ENCODE results near the gene STK24.

STK24 gene

DNA sequence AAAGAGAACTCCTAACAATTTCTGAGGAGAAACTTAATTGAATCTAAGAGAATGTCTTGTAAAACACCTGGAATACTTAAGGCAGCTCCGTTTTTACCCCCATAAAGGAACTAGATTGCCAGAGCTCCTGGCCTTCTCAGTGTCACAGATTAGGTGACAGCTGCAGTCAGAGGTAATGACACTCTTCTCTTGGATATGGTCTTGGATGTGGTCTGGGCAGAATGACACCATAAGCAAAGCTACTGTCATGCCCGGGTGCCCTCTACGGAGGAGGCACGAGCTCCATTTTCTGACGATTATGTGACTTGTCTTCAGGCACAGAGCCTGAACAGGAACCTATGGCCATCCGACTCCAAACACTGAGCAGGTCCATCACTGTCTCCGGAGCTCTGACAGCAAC lies 46.7 kb downstream of the STK24 start:
- no peak for DNase-seq (ENCODE audit: low read depth)

DNA sequence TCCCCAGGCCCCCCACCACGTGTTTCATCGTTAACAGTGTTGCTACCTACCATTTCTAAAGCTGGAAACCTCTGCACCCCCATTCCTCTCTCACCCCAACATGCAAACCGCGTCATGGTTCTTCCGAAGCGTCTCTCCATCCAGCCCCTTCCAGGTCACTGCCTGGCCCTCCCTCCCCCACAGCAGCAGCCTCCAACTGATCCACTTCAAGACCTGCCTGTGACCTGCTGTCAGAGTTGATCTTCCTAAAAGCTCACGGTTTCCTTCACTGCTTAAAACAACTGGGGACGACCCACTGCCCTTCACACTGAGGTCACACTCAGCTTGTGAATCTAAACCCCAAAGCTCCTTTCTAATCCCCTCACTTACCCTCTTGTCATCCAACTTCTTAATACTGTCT lies 47.7 kb downstream of the STK24 start:
- no peak for DNase-seq (ENCODE audit: low read depth)

DNA sequence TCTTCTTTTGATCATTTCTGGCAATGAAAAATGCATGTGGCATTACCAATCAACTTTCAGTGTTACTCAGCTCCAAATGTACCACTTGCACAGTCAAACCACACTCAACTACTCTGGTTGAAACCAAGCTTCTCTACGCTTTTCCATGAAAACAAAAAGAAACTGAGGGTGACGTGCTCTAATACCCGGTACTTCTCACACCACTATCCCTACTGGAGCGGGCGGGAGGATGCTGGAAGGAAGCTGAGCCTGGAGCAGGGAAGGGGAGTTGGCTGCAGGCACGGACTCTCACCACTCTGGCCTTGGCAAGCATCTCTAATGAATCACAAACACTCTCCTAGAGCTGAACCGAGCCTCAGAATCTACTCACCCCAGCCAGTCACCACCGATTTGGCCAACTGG lies 48.2 kb downstream of the STK24 start:
- DNase-seq (ENCODE audit: low read depth): no peak

DNA sequence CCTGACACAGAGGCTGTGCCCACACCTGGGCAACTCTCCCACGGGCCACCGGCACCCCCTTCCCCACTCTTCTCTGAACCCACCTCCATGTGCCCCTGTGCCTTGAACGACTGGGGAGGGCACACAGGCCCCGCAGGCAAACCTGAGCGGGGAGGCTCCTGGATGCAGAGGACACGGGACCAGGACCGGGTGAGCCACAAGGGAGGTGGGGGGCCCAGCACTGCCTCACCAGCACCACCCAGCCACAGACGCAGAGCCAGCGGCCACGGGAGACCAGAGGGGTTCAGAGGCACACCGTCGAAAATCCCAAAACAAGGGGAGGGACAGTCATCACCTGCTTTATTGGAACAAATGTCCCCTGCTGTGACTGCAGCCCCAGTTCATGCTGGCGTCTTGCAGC lies 49.4 kb downstream of the STK24 start:
- no peak for DNase-seq (ENCODE audit: low read depth)

DNA sequence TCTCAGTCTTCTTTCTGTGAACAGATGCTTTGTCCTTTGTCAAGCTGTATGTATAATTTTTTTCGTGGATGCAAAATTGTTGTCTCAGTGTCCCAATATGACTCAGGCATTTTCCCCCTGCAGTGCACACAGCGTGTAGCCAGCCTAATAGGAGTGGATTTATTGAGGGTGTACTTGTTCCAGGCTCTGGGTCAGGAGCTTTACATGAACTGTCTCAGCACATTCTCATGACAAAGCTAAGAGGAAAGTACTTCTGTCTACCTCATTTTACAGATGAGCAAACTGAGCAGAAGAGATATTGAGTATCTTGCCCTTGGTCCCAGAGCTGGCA lies 50.8 kb downstream of the STK24 start:
- DNase-seq (ENCODE audit: low read depth): no peak

DNA sequence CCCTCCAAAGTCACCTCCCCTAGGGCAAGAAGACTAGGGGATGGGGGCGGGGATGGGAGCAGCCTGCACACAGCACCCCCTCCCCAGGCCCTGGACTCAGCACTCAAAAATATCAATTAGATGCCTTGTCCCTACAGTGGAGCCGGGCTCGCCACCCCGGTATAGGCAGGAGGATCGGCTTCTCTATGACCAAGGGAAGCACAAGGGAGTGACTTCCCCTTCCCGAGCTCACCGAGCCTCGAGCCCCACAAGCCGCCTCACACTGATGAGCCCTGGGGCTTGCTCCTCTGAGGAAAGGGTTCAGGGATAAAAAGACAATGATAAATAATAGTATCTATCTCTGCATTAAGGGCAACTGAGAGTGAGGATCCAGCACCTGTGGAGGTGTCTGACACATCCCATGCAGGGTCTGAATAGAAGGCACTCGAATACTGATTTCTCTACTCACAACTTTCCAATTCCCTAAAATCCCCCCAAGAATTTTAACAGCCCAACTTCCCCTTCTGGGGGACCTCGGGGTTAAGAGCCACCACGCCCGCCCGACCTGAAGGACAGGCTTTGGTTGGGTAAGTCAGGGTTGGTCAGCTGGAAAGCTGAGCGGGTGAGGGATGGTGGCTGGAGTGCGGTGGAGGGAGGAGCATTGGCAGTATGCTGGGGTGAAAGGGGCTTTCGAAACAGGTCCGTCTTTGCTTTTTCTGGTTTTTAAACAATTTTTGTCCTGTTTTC lies 51.3 kb downstream of the STK24 start:
- no peak for DNase-seq (ENCODE audit: low read depth)

DNA sequence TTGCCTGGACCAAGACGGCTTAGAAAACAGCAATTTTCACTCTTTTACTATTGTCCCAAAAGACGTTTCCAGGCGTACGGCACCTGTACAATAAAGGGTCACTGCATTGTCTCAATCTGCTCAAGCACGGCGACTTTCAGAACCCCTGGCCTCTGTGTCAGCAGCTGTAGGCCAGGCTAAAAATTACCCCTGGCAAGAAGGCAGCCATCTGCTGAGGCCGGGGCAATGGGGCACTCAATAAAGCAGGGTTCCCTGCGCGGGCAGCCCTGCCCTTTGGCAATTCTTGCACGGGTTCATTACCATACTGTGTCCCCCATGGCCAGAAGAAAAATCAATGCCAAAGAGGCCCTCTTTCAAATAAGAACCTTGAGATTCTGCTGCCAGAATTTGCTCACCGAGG lies 52.1 kb downstream of the STK24 start:
- no peak for DNase-seq (ENCODE audit: low read depth)

DNA sequence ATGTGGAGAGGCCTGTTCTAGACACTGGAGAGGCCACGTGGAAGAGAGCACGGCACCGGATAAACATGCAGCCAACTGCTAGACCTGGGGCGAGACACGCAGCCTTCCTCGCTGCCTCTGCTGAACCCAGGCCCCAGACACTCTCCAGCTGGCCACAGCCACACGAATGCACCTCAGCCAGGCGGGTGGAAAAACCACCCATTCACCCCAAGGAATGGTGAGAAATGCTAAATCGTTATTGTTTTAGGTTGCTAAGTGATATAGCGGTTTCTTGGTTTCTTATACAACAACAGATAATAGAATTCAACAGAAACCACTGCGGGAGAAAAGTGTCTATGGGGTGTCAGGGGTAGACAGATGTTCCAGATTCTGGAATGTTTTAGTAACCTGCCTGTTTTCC lies 52.5 kb downstream of the STK24 start:
- DNase-seq (ENCODE audit: low read depth): no peak

DNA sequence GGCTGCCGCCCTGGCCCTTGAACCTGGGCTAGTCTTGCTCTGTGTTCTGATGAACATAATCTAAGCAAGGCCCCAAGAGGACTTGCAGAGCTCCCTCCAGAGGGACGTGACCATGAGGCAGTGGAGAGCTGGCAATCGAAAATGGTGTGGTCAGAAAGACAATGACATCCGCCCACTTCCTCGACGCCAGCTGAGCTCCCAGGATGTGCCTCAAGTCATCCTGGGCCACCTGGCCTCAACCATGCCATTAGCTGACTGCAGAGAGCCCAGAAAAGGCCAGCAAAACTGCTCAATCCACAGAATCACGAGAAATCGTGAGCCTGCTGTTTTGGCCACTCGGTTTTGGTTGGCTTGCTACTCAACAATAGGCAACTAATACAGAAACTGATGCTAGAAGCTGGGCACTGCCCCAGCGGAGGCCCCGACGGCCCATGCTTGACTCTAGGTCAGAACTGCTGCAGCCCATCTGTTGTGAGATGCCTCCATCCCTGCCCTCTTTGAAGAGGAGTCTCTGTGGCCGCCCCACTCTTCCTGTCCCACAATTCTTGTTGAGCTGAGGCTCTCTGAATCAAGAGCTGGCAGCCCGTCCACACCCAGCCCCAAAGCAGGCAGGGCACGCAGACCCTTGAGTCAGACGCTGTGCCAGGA lies 53.3 kb downstream of the STK24 start:
- DNase-seq (ENCODE audit: low read depth): no peak

DNA sequence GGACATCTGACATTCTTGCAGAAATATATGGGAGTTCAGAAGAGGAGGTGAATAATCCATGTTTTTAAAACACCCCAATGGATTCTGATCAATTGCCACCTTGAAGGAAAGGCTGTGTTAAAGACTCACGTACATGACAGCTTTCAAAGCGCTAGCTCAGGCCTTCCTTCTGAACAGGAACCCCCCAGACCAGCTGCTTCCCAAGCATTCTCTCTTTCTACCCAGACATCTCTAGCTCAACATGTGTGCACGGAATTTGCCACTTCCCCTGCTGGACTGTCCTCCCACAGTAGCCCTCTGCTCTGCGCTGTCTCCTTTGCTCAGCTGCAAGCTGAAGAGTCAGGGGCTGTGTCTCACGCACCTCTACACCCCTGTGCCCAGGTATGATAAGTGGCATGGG lies 54.5 kb downstream of the STK24 start:
- no peak for DNase-seq (ENCODE audit: low read depth)

DNA sequence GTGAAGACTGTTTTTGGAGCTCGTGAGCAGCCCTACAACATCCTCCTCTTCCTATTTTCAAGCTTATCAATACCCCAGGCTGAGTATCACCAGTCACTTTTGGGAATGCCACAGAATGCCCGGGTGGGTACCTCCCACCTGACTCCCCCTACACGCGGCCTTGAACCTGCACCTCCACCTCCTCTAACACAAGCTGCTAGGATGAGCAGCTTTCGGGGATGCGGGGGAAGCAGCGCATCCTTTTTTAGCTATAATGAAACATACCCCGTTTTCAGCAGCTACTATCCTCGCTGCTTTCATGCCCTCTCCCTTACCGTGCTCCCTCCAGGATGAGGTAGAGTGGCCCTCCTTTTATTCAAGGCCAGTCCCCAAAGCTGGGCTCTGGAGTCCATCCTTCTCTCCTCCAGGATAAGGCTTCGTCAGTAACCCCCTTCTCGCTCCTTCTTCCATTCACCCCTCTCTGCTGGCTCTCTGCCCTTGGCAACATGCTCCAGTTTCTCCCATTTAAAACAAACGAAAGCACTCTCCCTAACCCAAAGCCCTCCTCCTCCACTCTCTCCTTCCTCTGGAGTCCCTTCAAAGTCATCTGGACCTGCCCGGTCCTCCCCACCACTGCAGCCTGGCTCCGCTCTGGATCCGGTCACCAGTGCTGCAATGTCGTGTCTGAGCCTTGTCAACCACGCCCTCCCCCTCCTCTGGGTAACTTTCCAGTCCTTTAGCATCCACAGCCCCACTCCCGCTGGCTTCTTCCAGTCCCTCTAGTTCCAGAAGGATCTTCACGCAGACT lies 55.3 kb downstream of the STK24 start:
- no peak for DNase-seq (ENCODE audit: low read depth)

DNA sequence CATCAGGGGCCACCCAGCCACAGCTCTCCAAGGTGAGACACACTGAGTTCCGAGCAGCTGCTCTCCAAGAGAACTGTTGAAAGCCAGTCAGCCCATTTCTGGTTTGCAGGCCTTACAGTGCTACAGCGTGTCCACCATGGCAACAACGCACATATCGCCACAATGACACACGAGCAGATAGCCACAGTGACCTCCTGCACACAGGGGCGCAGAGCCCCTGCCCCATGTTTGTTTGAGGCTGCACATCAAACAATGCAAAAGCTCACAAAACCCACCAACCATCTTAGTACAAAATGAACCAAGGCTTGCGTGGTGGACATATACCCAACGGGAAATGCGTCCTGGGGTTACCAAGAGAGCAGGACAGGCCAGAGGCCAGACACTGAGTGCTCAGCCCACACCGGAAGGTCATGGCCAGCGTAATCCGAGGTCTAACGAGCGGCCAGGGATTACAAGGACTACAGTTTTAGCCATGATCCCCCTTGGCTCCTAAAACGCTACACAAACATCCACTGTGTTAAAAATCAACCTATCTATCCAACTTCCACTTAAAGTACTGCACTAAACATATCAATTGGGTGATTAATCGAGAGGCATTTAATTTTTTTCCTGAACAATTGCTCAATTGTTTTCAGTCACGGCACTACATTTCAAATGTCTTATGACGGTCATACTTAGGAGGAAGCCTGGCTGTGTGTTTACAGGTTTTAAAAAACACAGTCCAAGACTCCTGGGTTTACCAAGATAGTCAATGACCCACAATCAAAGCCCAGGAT lies 56.0 kb downstream of the STK24 start:
- DNase-seq (ENCODE audit: low read depth): no peak

DNA sequence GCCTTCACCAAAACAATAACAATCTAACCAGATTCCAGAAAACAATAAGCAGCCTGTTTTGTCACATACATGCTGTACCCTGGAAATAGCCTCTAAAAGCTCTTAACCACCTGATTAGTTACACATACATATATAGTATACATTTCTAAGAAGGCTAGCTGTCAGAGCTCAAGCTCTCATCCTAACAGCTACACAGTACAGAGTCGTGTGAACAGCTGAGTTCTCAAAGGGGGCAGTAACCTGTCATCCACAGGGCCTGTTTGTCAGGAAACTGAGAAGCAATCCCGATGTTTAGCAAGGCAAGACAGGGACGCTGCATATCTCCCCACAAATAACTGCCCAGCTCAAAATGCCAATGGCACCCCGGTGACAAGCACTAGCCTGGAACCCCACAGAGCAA lies 56.9 kb downstream of the STK24 start:
- DNase-seq (ENCODE audit: low read depth): no peak

DNA sequence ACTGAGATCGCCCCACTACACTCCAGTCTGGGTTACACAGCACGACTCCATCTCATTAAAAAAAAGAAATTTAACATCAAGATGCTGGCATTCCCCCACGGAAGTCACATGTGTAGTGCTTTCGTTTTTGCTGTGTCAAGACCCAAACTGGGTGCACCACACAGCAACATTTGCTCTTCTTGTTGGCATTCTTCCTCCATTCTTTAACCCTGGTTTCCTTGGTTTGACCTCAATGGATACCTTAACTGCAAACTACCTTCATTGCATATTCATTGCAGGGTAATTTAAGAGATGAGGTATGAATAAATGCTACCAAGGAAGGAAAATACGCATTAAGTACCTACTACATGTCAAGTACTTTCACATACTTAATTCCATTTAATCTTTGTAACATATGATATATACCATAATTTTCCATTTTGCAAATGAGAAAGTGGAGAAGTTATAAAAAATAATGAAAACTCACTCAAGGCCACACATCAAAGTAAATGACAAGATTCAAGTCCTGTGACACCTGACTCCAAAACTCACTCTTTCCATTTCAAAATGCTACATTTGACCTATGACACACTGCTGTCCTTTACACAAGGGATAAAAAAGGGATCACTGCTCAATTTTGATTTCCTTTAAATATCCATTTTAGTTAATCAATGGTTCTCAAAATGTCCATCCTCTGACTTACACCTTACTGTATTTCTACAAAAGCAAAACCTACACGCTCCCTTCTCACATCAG lies 59.2 kb downstream of the STK24 start:
- DNase-seq (ENCODE audit: low read depth): no peak

DNA sequence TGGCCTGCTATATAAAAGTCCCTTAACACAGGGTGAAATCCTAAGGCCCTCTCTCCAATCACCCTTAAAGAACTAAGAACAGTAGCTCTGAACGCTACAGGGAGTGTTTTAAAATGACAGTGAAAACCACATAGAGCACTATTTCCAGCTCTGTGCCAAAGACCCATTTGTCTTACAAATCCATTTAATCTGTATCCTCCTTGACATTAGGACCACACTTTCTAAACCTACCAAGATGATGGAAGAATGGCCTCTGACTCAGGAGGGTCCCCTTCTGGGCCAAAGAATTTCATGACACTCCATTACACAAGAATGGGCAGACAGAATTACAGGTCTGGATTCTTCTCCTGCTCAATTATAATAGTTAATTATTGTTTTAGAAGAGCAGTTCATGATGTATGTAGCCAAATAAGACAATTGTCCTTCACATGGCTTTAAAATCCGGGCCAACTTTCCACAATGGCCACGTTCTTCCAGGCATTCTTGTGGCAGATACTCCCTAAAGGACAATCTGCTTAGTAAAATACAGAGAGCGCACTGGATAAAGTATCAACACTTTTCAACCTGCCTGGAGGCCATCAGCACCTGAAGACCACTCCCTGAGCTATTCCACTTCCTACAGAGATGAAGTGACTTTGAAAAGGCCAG lies 61.0 kb downstream of the STK24 start:
- no peak for DNase-seq (ENCODE audit: low read depth)

DNA sequence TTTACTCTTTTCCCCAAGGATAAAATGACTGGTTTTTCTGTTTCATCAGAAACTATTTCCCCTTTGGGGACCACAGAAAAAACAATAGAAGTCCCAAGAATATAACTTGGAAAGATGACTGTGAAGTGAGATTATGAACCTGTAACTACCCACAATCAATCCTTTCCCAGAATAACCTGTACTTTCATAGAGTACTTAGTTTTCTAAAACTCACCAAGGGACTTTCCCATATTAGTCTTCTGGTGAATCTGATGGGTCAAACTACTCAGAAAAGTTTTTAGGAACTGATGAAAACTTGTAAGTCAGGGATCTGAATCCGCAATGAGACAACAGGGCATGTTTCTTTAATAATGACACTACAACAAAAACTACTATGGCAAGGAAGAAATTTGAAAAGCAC lies 62.6 kb downstream of the STK24 start:
- no peak for DNase-seq (ENCODE audit: low read depth)

DNA sequence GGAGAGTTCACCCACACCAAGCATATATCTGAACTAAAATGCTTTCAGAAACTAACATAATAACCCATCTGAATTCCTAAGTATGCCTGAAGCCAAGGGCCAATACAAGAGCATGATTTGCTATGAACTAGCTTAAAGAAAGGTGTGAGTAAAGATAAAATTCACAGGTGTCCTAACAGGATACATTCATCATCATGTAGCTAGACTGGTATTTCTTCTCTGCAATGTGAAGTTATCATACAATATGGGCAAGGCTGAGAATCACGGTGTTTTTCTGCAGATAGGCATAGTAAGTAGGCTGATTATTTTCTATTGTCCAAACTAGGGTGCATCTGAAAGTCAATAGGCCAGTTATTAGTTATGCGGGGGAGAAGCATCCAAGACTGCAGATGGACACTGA lies 63.1 kb downstream of the STK24 start:
- DNase-seq (ENCODE audit: low read depth): no peak

DNA sequence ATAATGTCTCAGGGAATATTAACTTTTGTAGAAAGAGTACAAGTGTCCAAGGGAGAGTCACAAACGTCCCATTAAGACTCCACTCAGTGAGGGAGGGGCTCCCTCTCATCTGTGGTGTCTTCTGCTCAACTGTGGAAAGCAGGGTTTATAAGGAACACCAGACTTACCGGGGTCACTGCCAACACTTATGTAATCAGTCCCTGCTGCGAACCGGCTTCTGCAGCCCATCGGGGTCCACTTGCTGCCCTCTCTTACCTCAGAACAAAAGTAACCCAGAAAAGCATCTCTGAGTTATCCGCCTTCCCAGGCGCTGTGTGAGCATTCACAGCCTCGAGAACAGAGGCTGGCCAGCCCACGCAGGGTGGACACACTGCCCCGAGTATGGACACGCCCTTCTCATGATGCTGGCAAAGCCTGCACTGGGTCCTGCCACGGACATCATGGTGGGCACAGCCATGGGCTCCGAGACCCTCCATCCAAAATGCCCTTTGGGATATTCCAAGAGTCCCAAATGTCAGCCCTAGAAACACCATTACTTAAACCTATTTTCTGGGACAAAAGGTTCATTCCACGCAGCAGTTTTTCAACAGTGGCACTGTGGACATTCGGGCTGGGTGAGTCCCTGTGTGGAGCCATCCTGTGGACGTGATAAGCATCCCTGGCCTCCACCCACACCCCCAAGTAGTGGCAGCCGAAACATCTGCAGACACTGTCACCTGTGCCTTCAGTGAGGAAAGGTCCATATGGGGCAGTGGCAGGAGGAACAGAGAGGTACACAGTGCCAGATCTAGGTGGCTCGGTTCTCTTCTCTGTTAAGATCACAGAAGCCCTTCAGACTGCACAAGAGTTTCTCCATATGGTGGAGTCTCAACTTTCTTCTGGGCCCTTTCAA lies 63.9 kb downstream of the STK24 start:
- no peak for DNase-seq (ENCODE audit: low read depth)

DNA sequence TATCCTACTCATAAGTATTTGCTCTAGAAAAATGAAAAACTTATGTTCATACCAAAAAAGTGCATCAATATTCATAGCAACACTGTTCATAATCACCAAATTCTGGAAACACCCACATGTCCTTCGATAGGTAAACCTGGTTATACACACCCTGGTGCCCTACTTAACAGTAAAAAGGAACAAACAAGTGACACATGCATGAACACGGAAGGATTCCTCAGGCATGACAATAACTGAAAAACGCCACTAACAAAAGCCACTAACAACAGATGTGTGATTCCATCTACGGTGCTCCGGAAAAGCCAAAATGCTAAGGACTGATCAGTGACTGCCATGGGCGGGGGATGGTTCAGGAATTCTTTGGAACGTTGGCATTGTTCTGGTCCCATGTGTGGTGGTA lies 65.5 kb downstream of the STK24 start:
- no peak for DNase-seq (ENCODE audit: low read depth)

DNA sequence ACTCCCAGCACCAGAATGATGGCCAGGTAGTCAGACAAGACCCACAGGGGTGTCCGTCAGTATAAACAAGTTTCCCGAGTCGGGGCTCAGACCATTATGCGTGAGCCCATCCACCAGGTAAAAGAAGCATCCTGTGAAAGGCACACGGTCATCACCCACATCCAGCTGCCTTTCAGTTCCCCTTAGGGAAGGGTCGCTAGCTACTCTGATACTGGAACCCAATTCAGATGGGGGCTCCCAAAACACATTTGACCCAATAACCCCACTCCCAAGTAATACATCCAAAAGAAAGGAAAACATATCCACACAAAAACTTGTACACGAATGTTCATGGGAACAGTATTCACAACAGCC lies 66.8 kb downstream of the STK24 start:
- no peak for DNase-seq (ENCODE audit: low read depth)
